GF-D8 (cell line): ENCODE measurements around the gene OR2J3.
"Not testable (repeated sequence)": the region's sequence is repeated elsewhere in the genome, so short reads cannot be mapped to it uniquely, and the experiment has no call there.

ENCODE experiments used
- DNase-seq: peaks from one replicate; lab custom pipeline; 2025; lab: John Stamatoyannopoulos, UW

OR2J3 gene

GRCh38 chr6:29107758-29108157 lies at the start of gene OR2J3:
TSS of gene OR2J3 (plus strand) at chr6:29108058. CDS start at chr6:29111891, 3,833 bp downstream.
- DNase-seq: no peak

- no peak for DNase-seq
Measured at GRCh38 chr6:29071831-29072723, 35.8 kb upstream of the OR2J3 start.

DNA sequence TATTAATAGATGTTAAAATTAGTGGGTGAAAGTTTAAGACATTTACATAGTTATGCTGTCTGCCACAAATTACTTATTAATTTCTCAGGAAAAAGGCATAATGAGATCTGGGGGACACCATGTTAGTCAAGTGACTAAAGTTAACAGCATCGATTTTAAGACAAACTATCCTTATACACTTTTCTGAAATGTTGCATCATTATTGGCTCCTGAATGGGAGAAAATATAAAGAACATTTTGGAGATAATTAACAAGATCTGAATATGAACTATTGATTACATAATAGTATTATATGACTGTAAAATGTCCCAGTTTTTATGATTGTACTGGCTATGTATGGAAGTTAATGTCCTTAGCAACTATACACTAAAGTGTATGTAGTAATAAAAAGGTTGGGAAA lies 28.7 kb upstream of the OR2J3 start:
- no peak for DNase-seq

GRCh38 chr6:29081312-29081711 lies 26.5 kb upstream of the OR2J3 start:
- DNase-seq: no peak

DNA sequence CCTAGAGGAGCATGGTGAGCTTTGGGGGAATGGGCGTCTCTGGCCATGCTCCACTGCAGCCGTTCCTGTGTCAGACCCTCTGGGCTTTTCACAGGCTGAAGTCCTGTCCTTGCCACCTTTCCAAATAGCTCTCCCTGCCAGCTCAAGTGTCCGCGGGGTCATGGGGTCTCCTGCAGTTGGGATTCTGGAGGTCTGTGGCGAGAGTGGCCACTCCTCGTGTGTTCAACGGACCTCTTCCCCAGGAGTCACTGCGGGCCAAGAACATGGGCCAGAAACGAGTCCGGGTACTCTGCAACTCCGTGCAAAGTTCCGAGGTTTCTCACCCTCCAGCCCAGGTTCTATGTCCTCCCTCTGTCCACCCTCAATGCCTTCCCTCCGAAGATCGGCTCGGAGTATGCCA lies 25.4 kb upstream of the OR2J3 start:
- DNase-seq: no peak

- DNase-seq: no peak
Measured at GRCh38 chr6:29087213-29087612, 20.6 kb upstream of the OR2J3 start, which contains the start of gene OR2B3. TSS of gene OR2B3 (minus strand) at chr6:29087313. CDS start at chr6:29087248, 65 bp downstream.

- no peak for DNase-seq
Measured at GRCh38 chr6:29092957-29093356, 14.9 kb upstream of the OR2J3 start.

- DNase-seq: no peak
Measured at GRCh38 chr6:29097803-29098202, 10.1 kb upstream of the OR2J3 start.

DNA sequence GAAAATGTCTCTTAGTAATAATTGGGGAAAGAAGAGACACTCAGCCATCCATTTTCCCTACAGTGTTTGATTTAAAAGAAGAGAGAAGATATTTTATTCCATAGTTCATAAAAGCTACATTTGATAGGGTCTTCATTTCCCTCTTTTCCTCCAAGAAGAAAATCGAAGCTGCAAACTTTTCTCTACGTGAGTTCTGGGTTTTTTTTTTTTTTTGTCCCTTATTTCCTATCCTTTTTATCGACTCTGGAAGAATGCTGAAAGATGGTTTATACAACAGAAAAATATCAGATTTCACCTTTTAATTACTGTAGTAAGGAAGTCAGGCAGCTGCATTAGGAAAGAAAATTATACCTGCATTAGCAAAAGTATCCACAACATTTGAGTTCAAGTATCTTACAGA lies 8.7 kb upstream of the OR2J3 start, which contains the start of gene OR2J1:
Gene OR2J1, plus strand, starts transcription at position 301 of the 400 bp plus-strand sequence. CDS start 1,453 bp downstream, outside the sequence.
- no peak for DNase-seq

GRCh38 chr6:29112135-29112534 lies 4.3 kb downstream of the OR2J3 start:
- DNase-seq: no peak

DNA sequence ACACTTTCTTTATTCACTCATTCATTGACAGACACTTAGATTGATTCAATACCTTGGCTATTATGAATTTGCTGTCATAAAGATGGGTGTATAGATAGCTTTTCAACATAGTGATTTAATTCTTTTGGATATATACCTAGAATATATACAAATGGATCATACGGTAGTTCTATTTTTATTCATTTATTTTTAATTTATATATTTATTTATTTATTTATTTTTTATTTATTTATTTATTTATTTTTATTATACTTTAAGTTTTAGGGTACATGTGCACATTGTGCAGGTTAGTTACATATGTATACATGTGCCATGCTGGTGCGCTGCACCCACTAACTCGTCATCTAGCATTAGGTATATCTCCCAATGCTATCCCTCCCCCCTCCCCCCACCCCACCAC lies 7.1 kb downstream of the OR2J3 start:
- DNase-seq: not testable (repeated sequence)

GRCh38 chr6:29129326-29130012 lies 21.6 kb downstream of the OR2J3 start:
- DNase-seq: no peak

- no peak for DNase-seq
Measured at GRCh38 chr6:29130644-29131043, 22.8 kb downstream of the OR2J3 start.

DNA sequence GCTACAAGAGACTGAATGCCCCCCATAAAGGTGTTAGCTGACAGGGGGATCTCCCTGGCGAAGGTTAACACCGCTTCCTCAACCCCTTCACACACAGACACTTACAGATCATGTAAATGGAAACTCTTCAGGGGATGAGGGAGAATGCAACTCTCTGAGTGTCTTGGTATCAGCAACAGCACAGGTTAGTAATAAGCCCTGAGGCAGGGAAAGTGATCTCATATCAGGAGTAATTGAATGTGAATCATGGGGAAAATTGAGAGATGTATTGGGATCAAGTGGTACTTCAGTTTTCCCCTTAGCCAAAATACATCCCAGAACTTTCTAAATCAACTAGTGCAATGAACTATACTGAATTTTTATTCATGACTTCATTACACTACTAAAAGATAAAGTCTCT lies 23.8 kb downstream of the OR2J3 start:
- DNase-seq: no peak

DNA sequence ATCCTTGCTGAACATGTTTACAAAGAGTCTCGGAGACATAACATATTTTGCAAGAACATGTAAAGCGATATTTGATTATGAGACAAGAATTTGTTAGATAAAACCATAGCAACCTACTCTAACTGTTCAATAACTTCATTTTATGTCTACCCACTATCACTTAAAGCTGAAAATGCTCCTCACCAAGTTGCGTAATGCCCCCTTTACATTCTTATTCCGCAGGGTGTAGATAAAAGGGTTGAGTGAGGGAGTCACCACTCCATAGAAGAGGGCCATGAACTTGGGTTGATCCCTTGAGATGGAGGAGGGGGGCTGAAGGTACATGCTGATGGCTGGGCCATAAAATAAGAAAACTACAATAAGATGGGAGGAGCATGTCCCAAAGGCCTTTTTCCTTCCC lies 29.9 kb downstream of the OR2J3 start:
- DNase-seq: no peak

DNA sequence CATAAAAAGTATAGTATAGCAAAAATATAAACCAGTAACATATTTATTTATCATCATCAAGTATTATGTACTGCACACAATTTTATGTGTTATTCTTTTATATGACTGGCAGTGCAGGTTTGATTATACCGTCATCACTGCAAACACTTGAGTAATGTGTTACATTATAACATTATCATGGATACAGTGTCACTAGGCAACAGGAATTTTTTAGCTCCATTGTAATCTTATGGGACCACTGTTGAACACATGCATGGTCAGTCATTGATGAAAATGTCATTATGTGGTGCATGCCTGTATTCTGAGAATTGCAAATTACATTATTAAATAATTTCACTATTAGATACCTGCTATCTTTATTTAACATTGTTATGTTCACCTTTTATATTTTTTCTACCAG lies 33.7 kb downstream of the OR2J3 start:
- no peak for DNase-seq

GRCh38 chr6:29142309-29142708 lies 34.5 kb downstream of the OR2J3 start:
- DNase-seq: no peak

GRCh38 chr6:29146179-29146578 lies 38.3 kb downstream of the OR2J3 start:
- DNase-seq: no peak

DNA sequence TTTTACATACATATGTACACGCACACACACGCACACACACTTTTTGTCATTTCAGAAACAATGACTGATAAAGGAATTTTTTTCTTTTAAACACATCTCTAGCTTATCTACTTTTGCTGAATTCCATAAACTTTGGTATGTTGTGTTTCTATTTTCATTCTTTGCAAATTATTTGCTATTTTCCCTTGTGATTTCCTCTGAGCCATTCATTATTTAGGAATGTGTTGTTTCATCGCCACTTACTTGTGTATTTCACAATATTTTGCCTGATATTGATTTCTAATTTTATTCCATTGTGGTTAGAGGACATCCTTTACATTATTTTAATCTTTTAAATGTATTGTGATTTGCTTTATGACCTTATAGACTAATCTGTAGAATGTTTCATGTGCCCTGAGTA lies 39.2 kb downstream of the OR2J3 start:
- no peak for DNase-seq

- DNase-seq: not testable (repeated sequence)
Measured at GRCh38 chr6:29149444-29149843, 41.6 kb downstream of the OR2J3 start.

- no peak for DNase-seq
Measured at GRCh38 chr6:29153083-29153482, 45.2 kb downstream of the OR2J3 start.

DNA sequence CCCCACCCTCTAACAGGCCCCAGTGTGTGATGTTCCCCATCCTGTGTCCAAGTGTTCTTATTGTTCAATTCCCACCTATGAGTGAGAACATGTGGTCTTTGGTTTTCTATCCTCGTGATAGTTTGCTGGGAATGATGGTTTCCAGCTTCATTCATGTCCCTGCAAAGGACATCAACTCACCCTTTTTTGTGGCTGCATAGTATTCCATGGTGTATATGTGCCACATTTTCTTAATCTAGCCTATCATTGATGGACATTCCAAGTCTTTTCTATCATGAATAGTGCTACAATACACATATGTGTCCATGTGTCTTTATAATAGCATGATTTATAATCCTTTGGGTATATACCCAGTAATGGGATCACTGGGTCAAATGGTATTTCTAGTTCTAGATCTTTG lies 47.3 kb downstream of the OR2J3 start:
- DNase-seq: not testable (repeated sequence)

DNA sequence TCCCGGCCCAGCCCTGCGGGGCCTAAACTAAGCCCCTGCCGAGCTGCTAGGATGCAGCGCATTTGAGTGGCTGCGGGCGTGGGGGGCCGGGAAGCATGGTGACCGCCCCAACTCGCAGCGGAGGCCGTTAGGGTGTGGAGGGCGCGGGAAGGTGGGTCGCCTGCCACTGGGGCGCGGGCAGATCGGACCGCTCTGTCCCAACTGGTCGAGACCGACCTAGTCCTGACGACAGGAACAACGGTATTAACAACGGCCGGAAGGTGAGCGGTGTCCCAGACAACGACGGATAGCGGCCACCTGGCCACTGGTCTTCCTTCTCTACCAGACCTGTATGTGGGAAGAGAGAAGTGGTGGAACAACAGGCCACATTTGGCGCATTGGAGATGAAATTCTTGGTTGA lies 52.1 kb downstream of the OR2J3 start:
- DNase-seq: not testable (repeated sequence)
